SU-DHL-6 (cell line): Measurements from ENCODE around the gene PLA2G4A.

Source experiments
- EZH2phosphoT487 ChIP-seq: fragments of 200-600 bp; sonication (generic), shearing (Covaris generic); conservative IDR thresholded peaks from 2 replicates; pipeline ENCODE4 v1.6.1; 2018; ENCODE audit warnings: mild to moderate bottlenecking, antibody characterized with exemption, low read length, moderate library complexity, mixed read lengths
- TF ChIP-seq, protein P1 (sequence below): fragments of 200-600 bp; sonication (generic); IDR thresholded peaks from one replicate; pipeline ENCODE4 v1.5.1; 2017; ENCODE audit warnings: antibody characterized with exemption, mild to moderate bottlenecking, low read length, moderate library complexity; ENCODE audit not compliant: insufficient read depth, poor library complexity, severe bottlenecking

- TF ChIP-seq, protein P1, sequence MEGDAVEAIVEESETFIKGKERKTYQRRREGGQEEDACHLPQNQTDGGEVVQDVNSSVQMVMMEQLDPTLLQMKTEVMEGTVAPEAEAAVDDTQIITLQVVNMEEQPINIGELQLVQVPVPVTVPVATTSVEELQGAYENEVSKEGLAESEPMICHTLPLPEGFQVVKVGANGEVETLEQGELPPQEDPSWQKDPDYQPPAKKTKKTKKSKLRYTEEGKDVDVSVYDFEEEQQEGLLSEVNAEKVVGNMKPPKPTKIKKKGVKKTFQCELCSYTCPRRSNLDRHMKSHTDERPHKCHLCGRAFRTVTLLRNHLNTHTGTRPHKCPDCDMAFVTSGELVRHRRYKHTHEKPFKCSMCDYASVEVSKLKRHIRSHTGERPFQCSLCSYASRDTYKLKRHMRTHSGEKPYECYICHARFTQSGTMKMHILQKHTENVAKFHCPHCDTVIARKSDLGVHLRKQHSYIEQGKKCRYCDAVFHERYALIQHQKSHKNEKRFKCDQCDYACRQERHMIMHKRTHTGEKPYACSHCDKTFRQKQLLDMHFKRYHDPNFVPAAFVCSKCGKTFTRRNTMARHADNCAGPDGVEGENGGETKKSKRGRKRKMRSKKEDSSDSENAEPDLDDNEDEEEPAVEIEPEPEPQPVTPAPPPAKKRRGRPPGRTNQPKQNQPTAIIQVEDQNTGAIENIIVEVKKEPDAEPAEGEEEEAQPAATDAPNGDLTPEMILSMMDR: no peak
- TF ChIP-seq EZH2phosphoT487: no peak
These were observed 71.2 kb downstream of the PLA2G4A start for GRCh38 chr1:186899977-186900376.
